NCI-H2081 (cell line): ENCODE data around the gene SLC35C1.
"Not testable (repeated sequence)": the region's sequence is repeated elsewhere in the genome, so short reads cannot be mapped to it uniquely, and the experiment has no call there.

Source experiments
- DNase-seq, 2 experiments: peaks; one replicate each; lab custom pipeline; 2025; lab: John Stamatoyannopoulos, UW

SLC35C1 gene

DNA sequence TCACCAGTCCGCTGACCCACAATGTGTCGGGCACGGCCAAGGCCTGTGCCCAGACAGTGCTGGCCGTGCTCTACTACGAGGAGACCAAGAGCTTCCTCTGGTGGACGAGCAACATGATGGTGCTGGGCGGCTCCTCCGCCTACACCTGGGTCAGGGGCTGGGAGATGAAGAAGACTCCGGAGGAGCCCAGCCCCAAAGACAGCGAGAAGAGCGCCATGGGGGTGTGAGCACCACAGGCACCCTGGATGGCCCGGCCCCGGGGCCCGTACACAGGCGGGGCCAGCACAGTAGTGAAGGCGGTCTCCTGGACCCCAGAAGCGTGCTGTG lies 6.1 kb downstream of the SLC35C1 start:
- no peak for DNase-seq

DNA sequence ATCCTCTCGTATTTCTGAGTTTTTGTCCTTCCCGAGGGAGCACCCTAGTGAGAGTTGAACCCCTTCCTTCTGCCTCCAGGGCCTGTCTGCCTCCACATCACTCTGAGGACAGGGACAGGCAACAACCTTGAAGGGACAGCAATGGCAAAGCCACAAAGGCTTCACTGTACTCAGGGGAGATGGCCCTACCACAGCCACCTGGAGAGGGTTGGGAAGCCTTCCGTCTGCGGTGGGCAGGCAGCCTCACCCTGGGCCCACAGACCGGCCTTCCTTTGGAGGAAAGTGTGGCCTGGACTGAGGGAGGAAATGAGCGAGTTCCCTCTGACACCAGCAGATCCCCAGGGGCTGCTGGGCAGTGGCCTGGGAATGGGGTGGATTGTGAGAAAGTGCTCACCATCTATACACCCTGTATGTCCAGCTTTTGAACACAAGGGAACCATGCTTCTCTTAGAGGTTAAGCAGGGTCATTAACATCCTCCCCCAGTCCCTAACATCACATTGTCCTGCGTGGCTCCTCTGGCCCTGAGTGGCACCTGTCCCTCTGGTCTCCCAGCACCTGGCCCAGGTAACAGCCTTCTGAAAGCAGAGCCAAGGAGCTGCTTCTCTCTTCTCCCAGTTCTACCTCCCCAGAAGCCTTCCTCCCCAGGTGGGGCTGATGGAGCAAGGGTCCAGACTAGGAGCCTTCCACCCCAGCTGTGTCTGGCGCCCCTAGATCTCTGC lies 6.8 kb downstream of the SLC35C1 start:
- DNase-seq, result no peak

DNA sequence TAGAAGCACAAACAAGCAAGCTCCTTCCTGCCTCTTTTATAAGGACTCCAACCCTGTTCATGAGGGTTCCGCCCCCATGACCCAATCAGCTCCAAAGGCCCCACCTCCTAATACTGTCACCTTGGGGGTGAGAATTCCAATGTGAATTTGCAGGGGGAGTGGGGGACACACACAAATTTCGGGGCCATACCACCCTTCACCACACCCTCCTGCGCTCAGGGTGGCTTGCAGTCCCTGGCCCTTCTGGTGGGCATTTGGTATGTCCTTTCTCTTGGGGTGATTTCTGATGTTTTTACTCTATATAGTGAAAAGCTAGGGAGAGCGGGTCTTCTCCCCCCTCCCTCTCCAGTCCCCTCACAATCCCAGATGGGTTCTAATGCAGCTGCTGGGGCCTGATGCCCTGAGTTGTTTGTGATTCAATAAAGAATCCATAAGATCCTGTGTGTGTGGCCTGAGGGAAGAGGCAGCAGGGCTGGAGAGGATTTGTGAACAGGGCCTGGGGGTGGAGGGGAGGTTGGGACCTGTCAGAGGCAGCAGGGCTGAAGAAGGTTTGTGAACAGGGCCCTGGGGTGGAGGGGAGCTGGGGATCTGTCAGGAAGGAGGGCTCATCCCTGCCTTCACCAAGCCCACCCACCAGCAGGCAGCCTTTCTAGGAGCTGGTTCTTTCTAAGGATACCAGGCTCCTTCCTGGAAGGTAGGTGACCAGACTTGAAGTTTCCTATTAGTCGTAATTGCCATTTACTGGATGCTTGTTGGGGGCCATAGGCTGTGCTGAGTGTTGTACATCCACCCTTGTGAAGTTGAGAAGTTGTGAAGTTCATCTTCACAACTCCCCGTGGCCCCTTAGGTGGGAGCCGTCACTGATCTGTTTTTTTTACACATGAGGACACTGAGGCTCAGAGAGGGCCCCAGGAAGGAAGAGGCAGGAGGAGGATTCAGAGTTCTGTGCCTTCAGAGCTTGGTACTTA lies 7.9 kb downstream of the SLC35C1 start:
- no peak for DNase-seq

DNA sequence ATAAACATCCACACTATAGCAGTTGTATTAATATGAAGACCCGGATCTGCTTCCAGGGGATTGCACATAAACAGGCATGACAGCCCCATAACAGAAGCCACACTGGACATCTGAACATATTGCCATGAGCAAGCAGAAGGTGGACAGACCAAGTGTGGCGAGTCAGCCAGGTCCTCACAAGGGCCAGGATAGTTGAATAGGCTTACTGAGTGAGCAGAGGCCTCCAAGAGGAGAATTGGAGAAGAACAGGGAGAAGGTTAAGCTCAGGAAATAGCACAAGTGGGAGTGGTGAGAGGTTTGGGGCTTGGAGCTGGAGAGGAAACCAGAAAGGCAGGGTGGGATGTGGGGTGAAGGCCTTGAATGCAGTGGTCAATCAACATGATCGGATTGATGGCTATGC lies 10.8 kb downstream of the SLC35C1 start:
- DNase-seq, result no peak

DNA sequence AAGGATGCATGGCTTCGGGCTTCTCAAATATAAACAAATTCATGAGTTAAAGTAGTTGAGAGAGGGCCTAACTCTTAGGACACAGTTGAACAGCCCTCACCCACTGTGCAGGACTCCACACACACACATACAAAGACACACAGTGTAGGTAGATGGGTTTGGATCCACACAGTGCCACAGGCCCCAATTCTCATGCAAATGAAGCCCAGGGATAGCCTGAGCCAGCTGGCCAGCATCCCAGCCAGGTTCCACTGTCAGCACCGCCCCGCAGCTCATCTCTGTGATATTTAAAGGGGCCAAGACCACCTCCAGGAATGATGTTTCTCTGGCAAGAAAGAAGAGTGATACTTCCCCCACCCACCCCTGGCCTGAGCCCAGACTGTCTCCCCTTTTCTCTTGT lies 11.7 kb downstream of the SLC35C1 start:
- peak; percentile 44 to 77 for DNase-seq

DNA sequence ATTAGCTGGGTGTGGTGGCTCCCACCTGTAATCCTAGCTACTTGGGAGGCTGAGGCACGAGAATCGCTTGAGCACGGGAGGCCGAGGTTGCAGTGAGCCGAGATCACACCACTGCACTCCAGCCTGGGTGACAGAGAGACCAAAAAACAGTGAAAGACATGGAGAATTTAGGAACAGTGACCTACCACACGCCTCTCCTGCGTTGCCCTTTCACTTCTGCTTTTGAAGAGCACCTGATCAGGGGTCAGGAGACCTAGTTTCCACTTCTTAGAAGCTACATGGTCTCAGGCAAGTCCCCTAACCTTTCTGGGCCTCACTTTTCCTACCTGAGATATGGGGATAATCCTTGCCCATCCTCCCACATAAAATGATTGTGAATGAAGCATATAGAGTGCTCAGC lies 12.2 kb downstream of the SLC35C1 start:
- DNase-seq, result no peak

DNA sequence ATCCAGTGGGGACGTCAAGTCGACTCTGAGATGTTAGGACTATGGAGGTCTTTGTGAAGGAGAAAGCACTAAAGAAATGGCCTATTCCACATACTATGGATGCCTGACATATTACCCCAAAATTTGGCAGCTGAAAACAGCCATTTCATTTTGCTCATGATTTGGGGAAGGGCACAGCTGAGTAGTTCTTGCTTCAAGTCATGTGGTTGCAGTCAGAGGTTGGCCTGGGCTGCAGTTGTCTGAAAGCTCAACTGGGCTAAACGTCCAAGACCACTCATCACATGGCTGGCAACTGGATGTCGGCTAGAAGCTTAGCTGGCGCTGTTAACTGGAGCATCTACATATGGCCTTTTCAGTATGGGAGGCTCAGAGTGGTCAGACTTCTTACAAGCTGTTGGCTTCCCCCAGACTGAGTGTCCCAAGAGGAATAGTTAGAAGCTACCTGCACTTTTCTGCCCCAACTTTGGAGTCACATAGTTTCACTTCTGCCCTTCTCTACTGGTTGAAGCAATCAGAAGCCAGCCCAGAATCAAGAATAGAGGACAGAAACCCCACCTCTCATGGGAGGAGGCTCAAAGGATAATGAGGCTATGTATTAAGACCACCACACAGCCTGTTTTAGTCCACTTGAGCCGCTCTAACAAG lies 14.1 kb downstream of the SLC35C1 start:
- no peak for DNase-seq

DNA sequence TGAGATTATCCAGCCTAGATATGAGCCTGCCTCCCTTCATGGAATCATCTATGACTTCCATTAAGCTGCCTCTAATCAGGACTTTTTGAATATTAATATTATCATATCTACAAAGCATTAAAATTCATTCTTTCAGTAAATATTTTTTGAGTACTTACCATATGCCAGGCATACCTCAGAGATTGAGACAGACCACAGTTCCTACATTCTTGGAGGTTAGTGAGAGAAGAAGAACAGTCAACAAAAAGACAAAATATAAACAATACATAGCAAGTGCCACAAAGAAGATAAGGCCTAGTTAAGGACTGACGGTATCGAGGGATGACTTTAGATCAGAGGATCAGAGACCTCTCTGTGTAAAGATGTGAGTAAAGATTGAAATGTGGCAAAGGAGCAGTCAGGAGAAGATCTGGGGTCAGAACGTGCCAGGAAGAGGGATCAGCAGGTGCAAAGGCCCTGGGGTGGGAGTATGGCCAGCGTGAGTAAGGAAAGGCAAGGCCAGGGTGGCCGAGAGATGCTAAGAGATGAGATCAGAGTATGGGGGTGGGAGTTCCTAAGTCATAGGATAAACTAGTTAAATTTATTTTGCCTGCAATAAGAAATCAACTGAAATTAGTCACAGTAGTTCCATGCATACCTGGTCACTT lies 15.4 kb downstream of the SLC35C1 start:
- DNase-seq, result no peak

DNA sequence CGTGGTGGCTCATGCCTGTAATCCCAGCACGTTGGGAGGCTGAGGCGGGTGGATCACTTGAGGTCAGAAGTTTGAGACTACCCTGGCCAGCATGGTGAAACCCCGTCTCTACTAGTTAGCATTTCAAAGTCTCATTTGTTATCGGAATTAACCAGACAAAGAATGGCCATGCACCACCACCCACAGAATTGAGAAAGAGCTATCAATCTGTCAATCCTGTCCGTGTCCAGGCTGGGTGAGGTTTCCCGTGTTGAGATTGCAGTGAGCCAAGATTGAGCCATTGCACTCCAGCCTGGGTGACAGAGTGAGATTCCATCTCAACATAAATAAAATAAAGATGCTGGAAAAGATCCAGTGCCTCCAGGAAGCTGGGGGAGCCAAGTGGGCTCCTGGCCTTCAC lies 21.5 kb downstream of the SLC35C1 start:
- not testable (repeated sequence) for DNase-seq

DNA sequence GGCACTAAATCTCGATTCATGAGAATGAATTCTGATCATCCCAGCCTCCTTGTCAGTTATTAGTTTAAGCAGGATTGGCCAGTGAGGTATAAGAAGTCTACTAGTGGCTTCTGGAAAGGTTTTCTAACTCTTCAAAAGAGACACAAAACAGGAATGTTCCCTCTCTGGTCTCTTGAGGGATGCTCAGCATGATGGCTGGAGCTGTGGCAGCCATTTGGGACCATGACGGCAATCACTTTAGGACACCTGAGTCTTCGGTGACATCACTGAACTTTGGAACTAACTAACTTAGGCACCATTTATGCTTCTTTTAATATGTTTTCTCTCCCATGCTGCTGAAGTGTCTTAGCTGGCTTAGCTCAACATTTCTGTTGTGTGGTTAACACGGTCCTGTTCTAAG lies 22.2 kb downstream of the SLC35C1 start:
- no peak for DNase-seq

DNA sequence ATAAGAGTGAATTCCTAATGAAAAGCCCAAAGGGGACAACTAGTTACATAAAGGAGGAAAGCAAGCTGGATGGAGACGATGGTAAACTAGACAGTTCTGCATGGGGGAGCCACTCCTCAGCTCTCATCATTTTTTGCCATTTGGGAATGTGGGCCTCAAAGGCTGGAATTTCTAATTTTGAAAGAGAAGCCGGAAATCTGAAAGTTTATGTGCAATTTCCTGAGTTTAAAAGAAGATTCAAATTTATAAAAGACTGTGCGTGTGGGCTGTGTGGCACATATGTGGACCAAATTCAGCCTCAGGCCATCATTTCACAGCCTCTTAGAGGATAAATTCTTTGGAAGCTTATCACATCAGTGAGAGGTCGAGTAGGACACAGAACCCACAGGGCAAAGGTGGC lies 24.0 kb downstream of the SLC35C1 start:
- no peak for DNase-seq

DNA sequence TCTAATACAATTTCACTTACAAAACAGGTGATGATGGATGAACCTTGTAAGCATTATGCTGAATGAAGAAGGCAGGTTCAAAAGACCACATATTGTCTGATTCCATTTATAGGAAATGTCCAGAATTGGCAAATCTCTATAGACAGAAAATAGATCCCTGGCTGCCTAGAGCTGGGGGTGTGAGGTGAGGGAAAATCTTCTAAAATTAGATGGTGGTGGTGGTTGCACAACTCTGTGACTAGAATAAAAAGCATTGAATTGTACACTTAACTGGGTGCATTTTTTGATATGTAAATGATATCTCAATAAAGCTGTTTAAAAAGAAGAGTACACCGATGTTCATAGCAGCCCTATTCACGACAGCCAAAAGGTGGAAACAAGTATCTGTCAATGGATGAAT lies 25.6 kb downstream of the SLC35C1 start:
- no peak for DNase-seq

DNA sequence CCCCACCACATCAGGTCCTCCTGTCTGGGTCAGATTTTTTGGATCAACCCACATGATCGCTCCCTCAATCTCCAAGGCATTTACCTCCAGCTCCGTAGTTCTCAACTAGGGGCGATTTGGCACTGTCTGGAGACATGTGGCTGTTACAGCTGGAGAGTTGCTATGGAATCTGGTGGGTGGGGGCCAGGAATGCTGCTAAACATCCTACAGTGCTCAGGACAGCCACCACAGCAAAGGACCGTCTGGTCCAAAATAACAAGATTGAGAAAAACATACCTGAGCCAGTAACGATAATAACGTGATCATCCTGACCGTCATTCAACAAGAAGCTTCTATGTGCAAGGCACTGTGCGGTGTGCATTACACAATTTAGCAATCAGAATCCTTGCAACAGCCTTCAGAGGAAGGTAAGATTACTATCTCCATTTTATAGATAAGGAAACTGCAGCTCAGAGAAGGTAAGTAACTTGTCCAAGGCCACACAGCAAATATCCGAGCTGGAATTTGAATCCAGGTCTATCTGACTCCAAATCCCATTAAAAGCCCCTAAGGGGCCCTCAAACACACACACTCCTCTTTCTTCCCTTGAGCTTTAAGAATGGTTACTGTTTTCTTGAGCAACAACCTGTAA lies 28.0 kb downstream of the SLC35C1 start:
- DNase-seq, result no peak

DNA sequence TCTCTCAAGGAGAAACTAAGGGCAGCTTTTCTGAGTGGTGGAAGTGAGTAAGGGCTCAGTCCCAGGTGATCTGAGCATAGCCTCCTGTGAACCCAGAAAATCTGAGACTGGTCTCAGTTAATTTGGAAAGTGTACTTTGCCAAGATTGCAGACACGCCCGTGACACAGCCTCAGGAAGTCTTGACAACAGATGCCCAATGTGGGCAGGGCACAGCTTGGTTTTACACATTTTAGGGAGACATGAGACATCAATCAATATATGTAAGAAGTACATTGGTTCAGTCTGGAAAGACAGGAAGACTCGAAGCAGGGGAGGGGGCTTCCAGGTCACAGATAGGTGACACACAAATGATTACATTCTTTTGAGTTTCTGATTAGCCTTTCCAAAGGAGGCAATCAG lies 28.8 kb downstream of the SLC35C1 start:
- no peak for DNase-seq

DNA sequence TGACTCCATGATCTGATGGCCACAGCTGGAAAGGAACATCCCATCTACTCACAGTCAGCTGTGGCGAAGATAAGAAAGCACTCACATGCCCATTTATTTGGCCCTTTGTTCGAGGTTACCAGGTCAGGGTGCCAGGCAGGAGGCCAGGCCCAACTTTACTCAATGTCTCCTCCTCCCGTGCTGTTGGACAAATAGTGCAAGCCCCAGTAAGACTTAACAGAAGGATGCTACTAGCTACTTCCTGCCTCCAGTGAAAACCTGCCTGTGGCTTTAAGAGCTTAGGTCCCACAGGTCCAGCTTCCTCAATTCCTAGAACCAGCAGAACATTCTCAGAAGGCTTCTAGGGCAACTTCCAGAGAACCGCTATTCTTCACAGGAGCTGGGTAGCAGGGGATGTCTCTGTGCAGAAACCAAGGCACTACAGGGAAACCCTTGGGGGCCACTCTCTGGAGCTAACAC lies 29.4 kb downstream of the SLC35C1 start:
- no peak for DNase-seq

DNA sequence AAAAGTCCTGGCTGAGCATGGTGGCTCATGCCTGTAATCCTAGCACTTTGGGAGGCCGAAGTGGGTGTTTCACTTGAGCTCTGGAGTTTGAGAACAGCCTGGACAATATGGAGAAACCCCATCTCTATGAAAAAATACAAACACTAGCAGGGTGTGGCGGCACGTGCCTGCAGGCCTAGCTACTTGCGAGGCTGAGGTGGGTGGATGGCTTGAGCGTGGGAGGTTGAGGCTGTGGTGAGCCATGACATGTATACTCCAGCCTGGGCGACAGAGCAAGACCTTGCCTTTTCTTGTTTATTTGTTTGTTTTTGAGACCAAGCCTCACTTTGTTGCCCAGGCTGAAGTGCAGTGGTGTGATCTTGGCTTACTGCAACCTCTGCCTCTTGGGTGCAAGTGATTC lies 34.3 kb downstream of the SLC35C1 start:
- no peak for DNase-seq

DNA sequence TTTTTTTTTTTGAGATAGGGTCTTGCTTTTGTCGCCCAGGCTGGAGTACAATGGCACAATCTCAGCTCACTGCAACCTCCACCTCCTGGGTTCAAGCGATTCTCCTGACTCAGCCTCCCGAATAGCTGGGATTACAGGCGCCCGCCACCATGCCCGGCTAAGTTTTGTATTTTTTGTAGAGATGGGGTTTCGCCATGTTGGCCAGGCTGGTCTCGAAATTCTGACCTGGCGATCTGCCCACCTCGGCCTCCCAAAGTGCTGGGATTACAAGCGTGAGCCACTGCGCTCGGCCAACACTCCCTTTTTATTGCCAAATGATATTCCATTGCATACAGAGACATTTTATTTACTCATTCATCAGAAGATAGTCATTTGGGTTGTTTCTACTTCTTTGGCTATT lies 35.3 kb downstream of the SLC35C1 start:
- DNase-seq, result not testable (repeated sequence)

DNA sequence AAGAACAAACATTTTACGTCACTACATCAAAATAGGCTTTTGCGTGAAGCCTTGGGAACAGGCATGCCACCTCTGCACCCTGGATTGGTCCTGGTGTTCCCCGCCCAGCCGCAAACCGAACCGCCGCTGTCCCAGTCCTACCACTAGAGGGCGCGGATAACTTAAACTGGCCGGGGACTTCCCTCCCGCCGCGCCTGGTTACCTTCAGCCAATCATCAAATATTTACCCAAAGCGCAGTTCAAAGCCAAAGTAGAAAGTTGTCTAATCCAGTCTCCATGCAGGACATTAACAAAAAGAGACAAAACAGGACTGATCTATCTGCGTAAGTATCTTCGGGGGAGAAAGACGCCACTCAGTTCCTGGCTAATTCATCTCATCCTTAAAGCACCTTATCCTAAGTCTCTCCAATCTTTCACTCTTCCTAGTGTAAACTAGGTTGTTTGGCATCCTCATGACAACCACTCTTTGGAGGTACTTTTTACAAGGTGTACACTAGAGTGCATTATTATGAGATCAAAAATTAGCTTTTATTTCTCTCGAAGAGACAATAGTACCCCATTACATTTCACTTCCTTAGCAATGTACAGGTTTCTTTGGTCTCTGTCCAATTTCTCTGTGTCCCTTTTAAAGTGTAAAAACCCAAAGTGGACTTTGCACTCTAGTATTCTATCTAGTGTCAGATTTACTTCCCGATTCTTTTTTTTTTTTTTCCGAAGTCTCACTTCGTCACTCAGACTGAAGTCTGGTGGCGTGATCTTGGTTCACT lies 38.4 kb downstream of the SLC35C1 start:
- peak; percentile 90 to 91 for DNase-seq

DNA sequence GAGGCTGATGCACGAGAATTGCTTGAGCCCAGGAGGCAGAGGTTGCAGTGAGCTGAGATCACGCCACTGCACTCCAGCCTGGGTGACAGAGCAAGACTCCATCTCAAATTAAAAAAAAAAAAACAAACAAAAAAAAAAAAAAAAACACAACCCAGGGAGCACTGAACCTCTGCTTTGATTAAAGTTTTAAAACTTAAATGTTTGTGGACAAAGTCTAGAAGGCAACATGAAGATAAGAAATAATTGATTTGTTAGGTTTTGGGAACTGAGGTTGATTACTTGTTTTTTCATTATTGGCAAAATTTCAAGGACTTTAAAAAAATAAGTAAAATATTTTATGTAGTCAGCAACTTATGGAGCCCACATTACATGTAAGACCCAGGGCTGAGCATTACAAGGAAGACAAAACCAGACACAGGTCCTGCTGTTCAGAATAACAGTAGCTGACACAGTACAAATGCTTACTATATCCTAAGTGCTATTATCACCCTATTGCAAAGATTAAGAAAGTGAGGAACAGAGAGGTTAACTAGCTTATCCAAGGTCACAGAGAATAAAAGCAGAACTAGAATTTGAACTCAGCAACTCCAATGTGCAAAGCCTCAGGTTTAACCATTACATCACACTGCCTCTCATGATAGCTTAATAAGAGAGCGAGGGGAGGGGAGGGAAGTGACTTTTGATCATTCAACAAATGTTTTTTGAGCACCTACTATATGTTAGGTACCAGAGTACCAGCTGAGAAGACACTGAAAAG lies 40.1 kb downstream of the SLC35C1 start:
- DNase-seq, result no peak

DNA sequence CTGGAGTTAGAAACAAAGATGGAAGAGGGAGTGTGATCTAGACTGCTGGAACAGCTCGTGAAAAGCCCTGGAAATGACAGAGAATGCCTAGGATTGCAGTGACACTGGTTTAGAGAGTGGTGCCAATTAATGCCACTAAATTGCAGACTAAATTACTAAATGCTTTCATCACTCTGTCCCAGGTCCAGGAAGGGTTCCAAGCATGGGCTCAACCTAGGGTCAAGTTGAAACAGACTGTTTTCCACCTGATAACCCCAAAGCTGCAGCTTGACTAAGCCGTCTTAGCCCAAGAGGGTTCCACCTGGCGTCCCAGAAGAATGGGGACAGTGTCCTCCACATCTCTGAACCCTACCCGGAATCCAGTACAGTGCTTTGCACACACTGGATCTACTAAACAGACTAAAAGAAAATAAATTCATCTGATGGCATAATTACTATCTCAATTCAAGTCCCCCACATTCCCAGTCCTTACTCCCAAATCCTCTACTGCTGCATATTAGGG lies 41.3 kb downstream of the SLC35C1 start:
- DNase-seq, result no peak
